HL-60 (cell line): ENCODE measurements around the gene APLNR.

Source experiments
- DNase-seq, 2 experiments: peaks; one replicate each; pipeline ENCODE4 v3.0.0-alpha.2; 2010 to 2020; ENCODE audit warnings: low read depth in 1 of 2, low spot score in 1 of 2
- H3K27ac ChIP-seq: fragments of 250-450 bp; sonication (Bioruptor Pico); replicated peaks from 2 replicates; pipeline ENCODE4 v1.5.1; 2020; ENCODE audit warnings: mild to moderate bottlenecking, moderate library complexity
- H3K27me3 ChIP-seq: fragments of 250-450 bp; sonication (Bioruptor Pico); 2 replicates; pipeline ENCODE4 v1.5.1; 2021; ENCODE audit warnings: mild to moderate bottlenecking, moderate library complexity; ENCODE audit not compliant: insufficient read depth, poor library complexity, severe bottlenecking
- H3K4me3 ChIP-seq: replicated peaks from 2 replicates; pipeline ENCODE4 v1.5.1; 2011; ENCODE audit warnings: mild to moderate bottlenecking, control low read depth, low read length; ENCODE audit not compliant: insufficient read depth
- CTCF ChIP-seq: IDR thresholded peaks from one replicate; pipeline ENCODE4 v1.5.1; 2011; ENCODE audit warnings: low read length, control low read depth, inconsistent platforms; ENCODE audit not compliant: insufficient read depth
- GABPA ChIP-seq: IDR thresholded peaks from 2 replicates; pipeline ENCODE4 v1.6.1; 2012; ENCODE audit warnings: low read depth
- POLR2AphosphoS5 ChIP-seq: IDR thresholded peaks from 2 replicates; pipeline ENCODE4 v1.6.1; 2012; ENCODE audit warnings: low read depth
- REST ChIP-seq: IDR thresholded peaks from 2 replicates; pipeline ENCODE4 v1.6.1; 2012; ENCODE audit warnings: low read depth; ENCODE audit not compliant: insufficient replicate concordance
- SPI1 ChIP-seq: IDR thresholded peaks from 2 replicates; pipeline ENCODE4 v1.6.1; 2012; ENCODE audit warnings: low read depth, mild to moderate bottlenecking, borderline replicate concordance

Gene APLNR

GRCh38 chr11:57241353-57241972 is 4.4 kb upstream of the APLNR start:
- TF ChIP-seq SPI1 = no peak
- no peak for TF ChIP-seq GABPA
- TF ChIP-seq REST = no peak
- TF ChIP-seq POLR2AphosphoS5 = no peak
- no peak for TF ChIP-seq CTCF
- peaks cover 11% of the 10 kb centered on the region for H3K27me3 ChIP-seq
- no peak overlapping the region for H3K27ac ChIP-seq
- H3K4me3 ChIP-seq = no peak overlapping the region
- DNase-seq = no peak

GRCh38 chr11:57240757-57241156 is 3.7 kb upstream of the APLNR start:
- H3K4me3 ChIP-seq = no peak overlapping the region
- DNase-seq = no peak

GRCh38 chr11:57240007-57240406 is 3.0 kb upstream of the APLNR start:
- TF ChIP-seq CTCF (no peak), POLR2AphosphoS5 (no peak), REST (no peak)
- Histone ChIP-seq H3K27ac (no peak overlapping the region), H3K4me3 (no peak overlapping the region), H3K27me3 (peaks cover 11% of the 10 kb centered on the region)
- no peak for DNase-seq

More at GRCh38 chr11:57240757-57241156, 3.7 kb upstream of the APLNR start:
- no peak for TF ChIP-seq GABPA
- no peak overlapping the region for H3K27ac ChIP-seq
- H3K27me3 ChIP-seq = peaks cover 11% of the 10 kb centered on the region

- DNase-seq = no peak
- Histone ChIP-seq H3K4me3 (no peak overlapping the region), H3K27ac (no peak overlapping the region), H3K27me3 (peaks cover 16% of the 10 kb centered on the region)
- no peak for TF ChIP-seq SPI1
- no peak for TF ChIP-seq GABPA
- no peak for TF ChIP-seq REST
- no peak for TF ChIP-seq CTCF
These were observed 2.3 kb upstream of the APLNR start for GRCh38 chr11:57239348-57239747.
